Kidney epithelial cell (primary cell): ENCODE results near the gene DNMBP. TPM values are rescaled to one million over a fixed set of nuclear protein-coding genes. Genes with fewer than 3 reads are reported as not detected.

Experiments
- DNase-seq: peaks from one replicate; pipeline ENCODE4 v3.0.0-alpha.2; 2010; ENCODE audit warnings: low read depth
- H3K27me3 ChIP-seq: 2 replicates; pipeline ENCODE4 v1.6.0; 2011; ENCODE audit warnings: low read length; ENCODE audit not compliant: control insufficient read depth, insufficient read depth
- H3K36me3 ChIP-seq: 2 replicates; pipeline ENCODE4 v1.5.1; 2011; ENCODE audit warnings: low read length; ENCODE audit not compliant: control insufficient read depth, insufficient read depth
- H3K4me3 ChIP-seq: 2 replicates; pipeline ENCODE4 v1.5.1; 2011; ENCODE audit warnings: low read depth, mild to moderate bottlenecking, control low read depth, low read length
- CTCF ChIP-seq: IDR thresholded peaks from 2 replicates; pipeline ENCODE4 v1.5.1; 2011; ENCODE audit warnings: mild to moderate bottlenecking, moderate library complexity, low read length, control low read depth, inconsistent platforms; ENCODE audit not compliant: insufficient read depth, poor library complexity, severe bottlenecking
- total RNA-seq: library from RNA; depleted of rRNA; stranded (reverse); fragments of >200 nt; gene quantifications from 2 replicates; pipeline ENCODE4 v1.2.3, GENCODE V29; 2015

Gene DNMBP
- total RNA-seq, 1 donor from 2014 or later = 15.3 TPM

GRCh38 chr10:100021322-100021721, 11.6 kb upstream of the DNMBP start:
- DNase-seq = no peak
- no peaks in the 10 kb centered on the region for H3K36me3 ChIP-seq
- H3K4me3 ChIP-seq = no peak overlapping the region
- TF ChIP-seq CTCF = no peak
- H3K27me3 ChIP-seq = no peaks in the 10 kb centered on the region

GRCh38 chr10:100020886-100021253, 11.1 kb upstream of the DNMBP start:
- Histone ChIP-seq H3K27me3 (no peaks in the 10 kb centered on the region), H3K4me3 (no peak overlapping the region), H3K36me3 (no peaks in the 10 kb centered on the region)
- no peak for DNase-seq
- no peak for TF ChIP-seq CTCF

DNA sequence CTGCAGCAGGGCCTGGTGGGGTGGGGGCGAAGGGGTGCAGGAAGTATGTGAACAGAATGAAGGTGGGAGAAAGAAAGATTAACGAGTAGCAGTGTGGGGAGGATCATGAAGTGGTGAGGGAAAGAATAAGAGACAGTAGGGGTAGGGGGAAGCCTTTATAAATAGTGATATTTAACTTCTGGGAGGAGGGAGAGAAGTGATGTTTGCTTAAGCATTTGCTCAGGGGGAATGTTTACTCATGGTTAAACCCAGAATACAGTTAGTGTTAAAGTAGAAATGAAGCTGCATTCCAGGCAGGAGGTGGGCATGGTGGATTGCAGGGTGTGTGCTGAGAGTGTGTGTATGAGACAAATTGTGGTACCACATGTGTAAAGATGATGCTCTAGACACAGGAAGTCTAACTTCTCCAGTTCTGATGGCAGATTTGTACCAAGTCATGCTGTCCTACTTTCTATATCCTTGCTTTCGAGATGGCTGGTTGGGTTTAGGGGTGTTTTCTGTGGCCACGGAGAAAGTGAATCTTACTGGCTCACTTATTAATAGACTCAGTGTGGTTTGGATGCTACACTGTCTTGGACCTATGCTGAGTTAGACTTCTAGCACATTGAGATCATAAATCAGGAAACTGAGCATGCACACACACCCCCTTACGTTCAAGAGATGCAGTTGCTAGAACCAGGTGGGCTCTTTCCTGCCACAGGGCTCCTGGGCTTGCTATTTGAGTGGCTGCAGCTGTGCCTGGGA, 10.6 kb upstream of the DNMBP start:
- no peak for DNase-seq
- TF ChIP-seq CTCF = no peak
- Histone ChIP-seq H3K4me3 (no peak overlapping the region), H3K36me3 (no peaks in the 10 kb centered on the region), H3K27me3 (no peaks in the 10 kb centered on the region)

- H3K4me3 ChIP-seq = no peak overlapping the region
- no peaks in the 10 kb centered on the region for H3K36me3 ChIP-seq
- H3K27me3 ChIP-seq = no peaks in the 10 kb centered on the region
- TF ChIP-seq CTCF = peak; percentile 27
- no peak for DNase-seq
These were observed 10.0 kb upstream of the DNMBP start for GRCh38 chr10:100019787-100020141.

DNA sequence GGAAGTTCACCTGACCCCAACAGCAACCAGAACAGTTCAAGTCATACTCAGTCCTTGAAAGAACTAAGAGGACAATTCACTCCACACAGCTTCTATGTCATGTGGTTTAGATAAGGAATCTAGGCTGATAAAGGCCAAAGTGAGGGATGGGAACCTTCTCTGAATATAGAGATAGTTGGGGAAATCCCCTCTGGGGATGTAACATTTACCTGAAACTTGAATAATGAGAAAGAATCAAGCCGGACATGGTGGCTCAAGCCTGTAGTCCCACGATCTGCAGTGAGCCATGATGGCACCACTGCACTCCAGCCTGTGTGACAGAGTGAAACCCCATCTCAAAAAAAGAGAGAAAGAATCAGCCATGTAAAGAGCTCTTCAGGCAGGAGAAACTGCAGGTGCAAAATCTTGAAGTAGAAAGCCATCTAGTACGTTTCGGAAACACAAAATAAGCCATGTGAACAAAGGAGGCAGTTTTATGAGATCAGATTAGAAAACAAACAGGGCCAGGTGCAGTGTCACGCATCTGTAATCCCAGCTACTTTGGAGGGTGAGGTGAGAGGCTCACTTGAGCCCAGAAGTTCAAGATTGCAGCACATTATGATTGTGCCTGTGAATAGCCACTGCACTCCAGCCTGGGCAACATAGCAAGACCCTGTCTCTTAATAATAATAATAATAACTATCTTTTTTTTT, 4.5 kb upstream of the DNMBP start:
- no peaks in the 10 kb centered on the region for H3K27me3 ChIP-seq
- no peaks in the 10 kb centered on the region for H3K36me3 ChIP-seq

More for the DNA sequence above, 4.5 kb upstream of the DNMBP start:
- no peak for TF ChIP-seq CTCF
- DNase-seq = no peak
- H3K4me3 ChIP-seq = no peak overlapping the region
